ENCODE measurements around the gene PROZ.

Gene PROZ

GRCh38 chr13:113219256-113219940 lies 61.0 kb downstream of the PROZ start:
- TF ChIP-seq POLR2AphosphoS5 (IDR thresholded peaks at IDR 0.05; ENCODE audit: borderline replicate concordance, low read depth, low read length) (no peak), EZH2 (IDR thresholded peaks at IDR 0.05) (no peak), FOXP2 (optimal IDR thresholded peaks at IDR 0.05; ENCODE audit: control extremely low read depth, extremely low read length, insufficient read depth) (no peak)
- no peak overlapping the region for H3K27ac ChIP-seq
- H3K36me3 ChIP-seq (ENCODE audit: insufficient read depth, low read length), result peaks cover 27% of the 10 kb centered on the region
- H3K9ac ChIP-seq (ENCODE audit: insufficient read length), result no peak overlapping the region
- no peak overlapping the region for H3K4me3 ChIP-seq
- DNase-seq (ENCODE audit: low read depth, low spot score), result no peak
- H3K9me3 ChIP-seq (ENCODE audit: low read depth, low read length), result no peaks in the 10 kb centered on the region

- DNase-seq (ENCODE audit: low read depth, low spot score), result no peak
- Histone ChIP-seq H3K4me3 (no peak overlapping the region), H3K9me3 (ENCODE audit: low read depth, low read length) (no peaks in the 10 kb centered on the region), H3K9ac (ENCODE audit: insufficient read length) (no peak overlapping the region), H3K27ac (no peak overlapping the region), H3K36me3 (ENCODE audit: insufficient read depth, low read length) (peaks cover 35% of the 10 kb centered on the region)
- TF ChIP-seq POLR2AphosphoS5 (IDR thresholded peaks at IDR 0.05; ENCODE audit: borderline replicate concordance, low read depth, low read length) (no peak), EZH2 (IDR thresholded peaks at IDR 0.05) (no peak), FOXP2 (optimal IDR thresholded peaks at IDR 0.05; ENCODE audit: control extremely low read depth, extremely low read length, insufficient read depth) (no peak)
Observed at GRCh38 chr13:113220141-113220598, 61.7 kb downstream of the PROZ start.

- Histone ChIP-seq H3K36me3 (ENCODE audit: insufficient read depth, low read length) (peaks cover 42% of the 10 kb centered on the region), H3K27ac (no peak overlapping the region), H3K9me3 (ENCODE audit: low read depth, low read length) (no peaks in the 10 kb centered on the region), H3K4me3 (no peak overlapping the region), H3K9ac (ENCODE audit: insufficient read length) (no peak overlapping the region)
- no peak for DNase-seq (ENCODE audit: low read depth, low spot score)
- TF ChIP-seq EZH2 (IDR thresholded peaks at IDR 0.05), result no peak
- no peak for TF ChIP-seq FOXP2 (optimal IDR thresholded peaks at IDR 0.05; ENCODE audit: control extremely low read depth, extremely low read length, insufficient read depth)
- TF ChIP-seq POLR2AphosphoS5 (IDR thresholded peaks at IDR 0.05; ENCODE audit: borderline replicate concordance, low read depth, low read length), result no peak
Observed at GRCh38 chr13:113220877-113221276, 62.4 kb downstream of the PROZ start.
